ENCODE measurements around the gene PPP4R3A. TPM values are rescaled to one million over a fixed set of nuclear protein-coding genes. Genes with fewer than 3 reads are reported as not detected.

Gene PPP4R3A
- 100 to 1,000 TPM in 1 of 4 donors, 10 to 100 TPM in 3; 89.7 to 108 (median 95.7) TPM for total RNA-seq

DNA sequence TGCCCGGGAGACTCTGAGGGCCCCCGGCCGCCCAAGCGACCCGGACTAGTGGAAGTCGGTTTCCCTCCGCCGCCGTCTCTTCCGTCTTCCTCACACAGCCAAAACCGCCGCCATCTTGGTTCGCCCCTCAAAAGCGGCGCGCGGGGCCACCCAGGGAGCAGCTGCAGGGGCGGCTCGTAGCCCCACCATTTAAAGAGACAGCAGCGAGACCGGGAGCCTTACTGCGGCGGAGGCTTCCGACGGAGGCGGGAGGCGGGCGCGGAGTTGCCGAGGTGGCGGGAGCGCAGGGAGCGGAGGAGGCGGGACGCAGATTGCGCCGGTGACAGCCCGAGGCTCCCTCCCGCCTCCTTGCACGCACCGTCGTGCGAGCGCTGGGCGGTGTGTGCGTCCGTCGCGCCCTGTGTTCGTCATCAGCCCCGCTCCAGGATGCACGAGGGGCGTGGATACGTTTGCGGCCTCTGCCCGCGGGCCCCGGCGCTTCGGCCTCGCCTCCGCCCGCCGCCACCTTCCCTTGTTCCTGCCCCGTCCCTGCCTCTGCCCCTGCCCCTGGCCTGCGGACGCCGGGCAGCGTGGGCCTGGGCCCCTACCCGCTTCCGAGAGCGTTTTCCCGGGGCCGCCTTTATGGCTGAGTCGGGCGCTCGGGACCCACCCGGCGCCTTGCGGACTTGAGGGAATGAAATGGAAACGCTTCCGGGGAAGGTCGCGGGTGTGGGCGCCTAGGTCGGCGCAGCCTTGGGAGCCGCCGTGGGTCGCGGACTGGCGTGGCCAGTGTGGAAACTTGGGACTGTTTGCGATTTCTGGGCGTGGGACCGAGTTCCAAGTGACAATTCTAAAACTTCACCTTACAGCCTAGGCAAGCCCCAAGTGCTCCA is at the start of gene PPP4R3A:
TSS of gene PPP4R3A (minus strand) at position 140 of the 872 bp plus-strand sequence. CDS start 663 bp downstream, outside the sequence.
- WGBS, 2 donors: 0 to 1% methylated on average over 25 to 52 of the region's 95 CpGs
- intact Hi-C loops (cut with DNase I): no loop called here

DNA sequence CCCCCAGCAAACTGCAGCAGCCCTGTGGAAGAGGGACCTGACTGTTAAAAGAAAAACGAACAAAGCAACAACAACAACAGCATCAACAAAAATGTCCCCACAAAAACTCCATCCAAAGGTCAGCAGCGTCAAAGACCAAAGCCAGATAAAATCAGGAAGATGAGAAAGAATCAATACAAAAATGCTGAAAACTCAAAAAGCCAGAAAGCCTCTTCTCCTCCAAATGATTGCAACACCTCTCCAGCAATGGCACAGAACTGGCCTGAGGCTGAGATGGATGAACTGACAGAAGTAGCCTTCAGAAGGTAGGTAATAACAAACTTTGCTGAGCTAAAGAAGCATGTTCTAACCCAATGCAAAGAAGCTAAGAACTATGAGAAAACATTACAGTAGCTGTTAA is 45.4 kb upstream of the PPP4R3A start:
- TF ChIP-seq POLR2A (IDR thresholded peaks at IDR 0.05) (no peak), CTCF (IDR thresholded peaks at IDR 0.05) (no peak)
- no peaks in the 10 kb centered on the region for H3K9me3 ChIP-seq
- 77 to 79% methylated on average over 2 of the region's 2 CpGs for WGBS, 2 donors
- no peaks in the 10 kb centered on the region for H3K4me1 ChIP-seq
- DNase-seq: no peak
- intact Hi-C loops (cut with DNase I): no loop called here
- no peaks in the 10 kb centered on the region for H3K36me3 ChIP-seq
- no peak overlapping the region for H3K4me3 ChIP-seq (replicated peaks in 1 of 3)
- no peak overlapping the region for H3K27ac ChIP-seq
- H3K27me3 ChIP-seq: no peaks in the 10 kb centered on the region

More for the DNA sequence above, at the start of gene PPP4R3A:
- Histone ChIP-seq H3K36me3 (no peaks in the 10 kb centered on the region), H3K9me3 (no peaks in the 10 kb centered on the region), H3K4me3 (replicated peaks in 1 of 3) (peak within 1 kb of the TSS; percentile 79 to 97 (median 79)), H3K4me1 (peaks cover 18 to 22% of the 10 kb centered on the region in 2 donors), H3K27me3 (no peaks in the 10 kb centered on the region), H3K27ac (peak within 1 kb of the TSS; percentile 98 to 100 (median 99))
- TF ChIP-seq CTCF (IDR thresholded peaks at IDR 0.05): no peak
- peak; percentile 79 to 90 for TF ChIP-seq POLR2A (IDR thresholded peaks at IDR 0.05)
- DNase-seq: peak; percentile 94 to 95

GRCh38 chr14:91554535-91555332 is 44.6 kb upstream of the PPP4R3A start:
- Histone ChIP-seq H3K4me1 (no peaks in the 10 kb centered on the region), H3K36me3 (no peaks in the 10 kb centered on the region), H3K9me3 (no peaks in the 10 kb centered on the region), H3K27ac (no peak overlapping the region), H3K27me3 (no peaks in the 10 kb centered on the region), H3K4me3 (replicated peaks in 1 of 3) (no peak overlapping the region)
- 88 to 93% methylated on average over 6 to 11 of the region's 11 CpGs for WGBS, 2 donors
- intact Hi-C loops (cut with DNase I): no loop called here
- no peak for TF ChIP-seq CTCF (IDR thresholded peaks at IDR 0.05)
- TF ChIP-seq POLR2A (IDR thresholded peaks at IDR 0.05): no peak
- DNase-seq: no peak

GRCh38 chr14:91548108-91548507 is 38.0 kb upstream of the PPP4R3A start:
- Histone ChIP-seq H3K27ac (no peak overlapping the region), H3K4me3 (replicated peaks in 1 of 3) (no peak overlapping the region), H3K4me1 (no peaks in the 10 kb centered on the region), H3K9me3 (no peaks in the 10 kb centered on the region), H3K27me3 (no peaks in the 10 kb centered on the region), H3K36me3 (no peaks in the 10 kb centered on the region)
- DNase-seq: no peak
- 82 to 89% methylated on average over 3 of the region's 3 CpGs for WGBS, 2 donors
- TF ChIP-seq CTCF (IDR thresholded peaks at IDR 0.05): no peak
- no peak for TF ChIP-seq POLR2A (IDR thresholded peaks at IDR 0.05)
- intact Hi-C loops (cut with DNase I): no loop called here

Data from thyroid gland (tissue), 4 donors.